Measurements from ENCODE around the gene METTL3. TPM values are rescaled to one million over a fixed set of nuclear protein-coding genes. Genes with fewer than 3 reads are reported as not detected.

METTL3 gene
- total RNA-seq, 4 donors from 2014 or later = 16.5 to 52.4 (median 34.6) TPM

DNA sequence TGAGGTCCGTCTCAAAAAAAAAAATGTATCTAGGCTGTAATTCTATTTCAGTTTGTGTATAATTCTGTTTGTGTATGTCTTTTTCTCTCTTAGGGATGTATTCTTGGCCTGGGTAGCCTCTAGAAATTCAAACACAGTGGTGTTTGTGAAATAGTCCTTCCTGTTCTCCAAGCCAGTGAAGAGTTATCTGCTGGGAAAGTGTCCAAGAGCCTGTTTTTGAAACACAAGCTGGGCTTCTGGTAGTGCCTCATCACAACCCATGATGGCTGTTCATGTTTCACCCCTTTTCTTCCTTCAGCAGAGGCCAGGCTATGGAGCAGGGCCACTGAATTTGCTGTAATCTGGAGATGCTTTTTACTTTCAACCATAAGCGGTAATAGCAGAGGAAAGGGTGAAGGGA lies 14.7 kb downstream of the METTL3 start:
- no peak overlapping the region for H3K4me3 ChIP-seq
- intact Hi-C loops (cut with DNase I; ENCODE audit: low total_unique reads) (no loop called here), in situ Hi-C loops (cut with MboI; ENCODE audit: low sequenced_read_pairs in 4 of 4) (no loop called here)
- H3K27ac ChIP-seq = peak overlapping the region; percentile 56 to 71 (median 62)
- no peak for TF ChIP-seq POLR2A (IDR thresholded peaks at IDR 0.05)
- TF ChIP-seq, protein P1, sequence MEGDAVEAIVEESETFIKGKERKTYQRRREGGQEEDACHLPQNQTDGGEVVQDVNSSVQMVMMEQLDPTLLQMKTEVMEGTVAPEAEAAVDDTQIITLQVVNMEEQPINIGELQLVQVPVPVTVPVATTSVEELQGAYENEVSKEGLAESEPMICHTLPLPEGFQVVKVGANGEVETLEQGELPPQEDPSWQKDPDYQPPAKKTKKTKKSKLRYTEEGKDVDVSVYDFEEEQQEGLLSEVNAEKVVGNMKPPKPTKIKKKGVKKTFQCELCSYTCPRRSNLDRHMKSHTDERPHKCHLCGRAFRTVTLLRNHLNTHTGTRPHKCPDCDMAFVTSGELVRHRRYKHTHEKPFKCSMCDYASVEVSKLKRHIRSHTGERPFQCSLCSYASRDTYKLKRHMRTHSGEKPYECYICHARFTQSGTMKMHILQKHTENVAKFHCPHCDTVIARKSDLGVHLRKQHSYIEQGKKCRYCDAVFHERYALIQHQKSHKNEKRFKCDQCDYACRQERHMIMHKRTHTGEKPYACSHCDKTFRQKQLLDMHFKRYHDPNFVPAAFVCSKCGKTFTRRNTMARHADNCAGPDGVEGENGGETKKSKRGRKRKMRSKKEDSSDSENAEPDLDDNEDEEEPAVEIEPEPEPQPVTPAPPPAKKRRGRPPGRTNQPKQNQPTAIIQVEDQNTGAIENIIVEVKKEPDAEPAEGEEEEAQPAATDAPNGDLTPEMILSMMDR (IDR thresholded peaks at IDR 0.05 in 4 of 5, conservative IDR thresholded peaks at IDR 0.05 in 1 of 5) = no peak
- H3K27me3 ChIP-seq = no peaks in the 10 kb centered on the region
- peak; percentile 83 to 89 for ATAC-seq
- H3K9me3 ChIP-seq = no peaks in the 10 kb centered on the region
- peak; percentile 21 to 27 for DNase-seq
- peaks cover 0 to 97% of the 10 kb centered on the region in 2 donors for H3K36me3 ChIP-seq
- no peaks in the 10 kb centered on the region for H3K4me1 ChIP-seq

DNA sequence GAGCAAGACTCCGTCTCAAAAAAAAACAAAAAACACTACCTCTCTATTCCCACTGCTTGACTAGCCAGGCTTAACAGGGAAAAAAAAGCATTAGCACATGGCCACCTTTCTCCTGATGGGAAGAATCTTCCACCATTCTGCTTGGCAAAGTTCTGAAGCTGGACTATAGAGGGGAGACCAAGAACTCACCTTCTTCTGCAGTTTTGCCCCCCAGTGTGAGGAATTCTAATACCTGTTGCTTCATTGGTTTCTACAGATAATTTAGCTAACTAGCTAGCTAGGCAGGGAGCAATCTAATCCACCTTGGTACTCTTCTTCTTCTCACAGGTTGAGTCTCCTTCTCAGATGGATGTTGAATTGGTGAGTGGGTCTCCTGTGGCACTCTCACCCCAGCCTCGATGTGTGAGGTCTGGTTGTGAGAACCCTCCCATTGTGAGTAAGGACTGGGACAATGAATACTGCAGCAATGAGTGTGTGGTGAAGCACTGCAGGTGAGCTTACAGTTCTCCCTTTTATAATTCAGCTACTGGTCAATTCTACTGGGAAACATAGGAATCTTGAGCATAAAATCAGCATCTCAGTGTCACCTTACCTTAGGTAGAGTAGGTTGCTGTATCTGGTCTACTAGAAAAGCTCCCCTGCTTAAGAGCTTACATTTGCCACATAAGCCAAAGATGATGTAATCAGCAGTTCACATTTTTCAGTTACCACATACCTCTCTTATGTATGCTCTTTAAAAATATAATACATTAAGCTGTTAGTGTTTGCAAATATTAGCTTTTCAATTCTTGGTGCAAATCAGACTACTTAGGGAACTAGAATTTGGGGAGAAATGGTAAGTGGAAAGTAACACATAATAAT lies 16.0 kb downstream of the METTL3 start:
- intact Hi-C loops (cut with DNase I; ENCODE audit: low total_unique reads) = no loop called here

DNA sequence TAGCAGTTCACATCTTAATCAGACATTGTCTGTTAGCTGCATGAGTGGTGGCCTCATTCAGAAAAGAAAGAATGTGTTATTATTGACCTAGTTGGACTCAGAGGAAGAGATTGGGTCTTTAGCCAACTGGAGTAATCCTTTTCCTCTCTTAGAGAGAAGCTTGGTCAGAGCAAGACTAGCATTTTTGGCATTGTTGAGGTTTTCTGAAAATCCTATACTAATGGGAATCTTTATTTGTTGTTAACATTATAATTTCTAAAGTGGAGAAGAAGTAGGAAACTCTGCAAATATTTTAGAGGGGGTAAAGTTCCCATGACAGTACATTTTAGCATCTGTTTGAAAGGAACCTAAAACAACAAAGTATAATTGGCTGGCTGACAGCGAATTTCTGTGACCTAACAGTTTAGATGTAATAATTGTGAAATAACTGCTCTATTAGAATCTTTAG lies 24.5 kb downstream of the METTL3 start:
- no peak for DNase-seq
- intact Hi-C loops (cut with DNase I; ENCODE audit: low total_unique reads) (no loop called here), in situ Hi-C loops (cut with MboI; ENCODE audit: low sequenced_read_pairs in 4 of 4) (no loop called here)
- no peaks in the 10 kb centered on the region for H3K27me3 ChIP-seq
- H3K27ac ChIP-seq = no peak overlapping the region
- H3K36me3 ChIP-seq = peaks cover 0 to 52% of the 10 kb centered on the region in 2 donors
- TF ChIP-seq POLR2A (IDR thresholded peaks at IDR 0.05) = no peak
- TF ChIP-seq, protein P1 (IDR thresholded peaks at IDR 0.05 in 4 of 5, conservative IDR thresholded peaks at IDR 0.05 in 1 of 5) = no peak
- no peak overlapping the region for H3K4me3 ChIP-seq
- no peaks in the 10 kb centered on the region for H3K4me1 ChIP-seq
- no peaks in the 10 kb centered on the region for H3K9me3 ChIP-seq
- ATAC-seq = no peak

More for the DNA sequence above, 16.0 kb downstream of the METTL3 start:
- H3K27ac ChIP-seq = peak overlapping the region in 1 of 4 donors; percentile 71
- ATAC-seq (no peak), DNase-seq (no peak)
- H3K4me3 ChIP-seq = no peak overlapping the region
- peaks cover 0 to 97% of the 10 kb centered on the region in 2 donors for H3K36me3 ChIP-seq
- no peaks in the 10 kb centered on the region for H3K4me1 ChIP-seq
- in situ Hi-C loops (cut with MboI; ENCODE audit: low sequenced_read_pairs in 4 of 4) = no loop called here
- H3K27me3 ChIP-seq = no peaks in the 10 kb centered on the region
- TF ChIP-seq, protein P1 (IDR thresholded peaks at IDR 0.05 in 4 of 5, conservative IDR thresholded peaks at IDR 0.05 in 1 of 5) = no peak
- TF ChIP-seq POLR2A (IDR thresholded peaks at IDR 0.05) = no peak
- no peaks in the 10 kb centered on the region for H3K9me3 ChIP-seq

DNA sequence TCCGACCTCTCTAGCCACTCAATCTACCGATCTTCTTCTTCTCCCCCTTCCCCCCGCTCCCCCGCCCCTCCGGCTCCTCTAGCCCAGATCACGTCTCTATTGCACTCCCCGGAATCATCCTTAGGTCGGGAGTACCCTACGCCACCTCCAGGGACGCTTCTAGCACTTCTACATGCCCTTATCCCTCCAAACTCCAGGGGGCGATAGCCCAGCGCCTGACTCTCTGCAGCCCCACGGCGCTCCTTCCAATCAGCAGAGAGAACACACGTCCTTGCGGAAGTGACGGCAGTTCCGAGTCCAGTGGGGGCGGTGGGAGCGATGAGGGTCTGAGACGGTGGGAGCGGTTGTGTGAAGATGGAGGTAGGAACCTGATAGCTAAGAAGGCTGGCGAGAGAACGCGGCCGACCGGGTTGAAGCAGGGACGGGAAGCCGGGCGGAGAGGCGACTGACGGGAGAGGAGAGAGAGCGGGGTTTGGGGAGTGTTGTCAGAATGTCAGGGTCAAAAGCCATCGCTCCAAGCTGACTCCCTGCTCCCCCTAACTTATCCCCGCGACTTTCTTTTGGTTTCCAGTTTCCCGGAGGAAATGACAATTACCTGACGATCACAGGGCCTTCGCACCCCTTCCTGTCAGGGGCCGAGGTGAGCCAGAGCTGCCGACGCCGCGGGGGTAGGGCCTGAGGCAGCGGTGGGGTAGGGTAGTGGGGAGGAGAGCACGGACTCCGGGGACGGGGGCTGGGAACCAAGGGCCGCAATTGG lies 34.0 kb downstream of the METTL3 start, which contains the start of the genes RAB2B and TOX4:
TSS of gene RAB2B (minus strand) at position 35 of the 757 bp plus-strand sequence. CDS start 87 bp downstream, outside the sequence.
TSS of gene TOX4 (plus strand) at position 271 of the 757 bp plus-strand sequence. CDS start at position 355, 84 bp downstream.
- TF ChIP-seq, protein P1 (IDR thresholded peaks at IDR 0.05 in 4 of 5, conservative IDR thresholded peaks at IDR 0.05 in 1 of 5) = peak; percentile 90 to 100 (median 99)
- TF ChIP-seq POLR2A (IDR thresholded peaks at IDR 0.05) = peak; percentile 68 to 87
- no peaks in the 10 kb centered on the region for H3K27me3 ChIP-seq
- H3K9me3 ChIP-seq = no peaks in the 10 kb centered on the region
- peak within 1 kb of the TSS; percentile 66 to 90 (median 80) for H3K4me3 ChIP-seq
- in situ Hi-C loops (cut with MboI; ENCODE audit: low sequenced_read_pairs in 4 of 4) = no loop called here
- intact Hi-C loops (cut with DNase I; ENCODE audit: low total_unique reads) = loop anchor here (1.0 to 5.0 kb wide), 5 partner anchors 21 to 210 kb away; partner anchors contain the start of genes CHD8, HNRNPC, METTL3 and SUPT16H
- H3K27ac ChIP-seq = peak within 1 kb of the TSS; percentile 83 to 89 (median 87)
- H3K36me3 ChIP-seq = peaks cover 0 to 30% of the 10 kb centered on the region in 2 donors
- peaks cover 19 to 20% of the 10 kb centered on the region in 2 donors for H3K4me1 ChIP-seq
- ATAC-seq (peak; percentile 98 to 99), DNase-seq (peak; percentile 97 to 98)

All from gastrocnemius medialis (tissue), 4 donors.